DMS 273 (cell line): ENCODE results near the gene LARGE2.

Experiments
- DNase-seq: peaks from one replicate; lab custom pipeline; 2025; ENCODE audit not compliant: unreplicated experiment; lab: John Stamatoyannopoulos, UW

The LARGE2 gene

GRCh38 chr11:45922425-45923082 is at the start of gene LARGE2:
Gene LARGE2 (plus strand): TSS chr11:45922656. CDS start chr11:45922883, 227 bp downstream.
- peak; percentile 65 for DNase-seq

DNA sequence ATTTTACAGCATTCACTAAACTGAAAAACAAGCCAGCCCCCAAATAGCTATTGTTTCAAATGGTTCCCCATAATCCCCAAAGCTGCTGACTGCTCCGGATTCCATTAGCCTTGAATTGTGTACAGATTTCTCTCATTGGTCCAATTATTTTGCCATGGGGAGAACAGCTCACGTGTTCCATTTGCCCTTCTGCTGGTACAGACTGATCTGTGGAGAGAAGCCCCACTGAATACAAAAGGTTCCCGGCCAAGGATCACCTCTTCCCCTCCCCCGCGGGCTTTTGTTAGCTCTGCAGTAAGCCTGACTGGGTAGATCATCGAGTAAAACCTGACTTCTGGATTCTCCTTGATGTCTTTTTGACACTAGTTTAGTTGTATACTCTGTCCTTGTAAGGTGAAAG is 46.1 kb upstream of the LARGE2 start:
- DNase-seq, result no peak

- no peak for DNase-seq
Observed at GRCh38 chr11:45877221-45877620, 45.2 kb upstream of the LARGE2 start.

DNA sequence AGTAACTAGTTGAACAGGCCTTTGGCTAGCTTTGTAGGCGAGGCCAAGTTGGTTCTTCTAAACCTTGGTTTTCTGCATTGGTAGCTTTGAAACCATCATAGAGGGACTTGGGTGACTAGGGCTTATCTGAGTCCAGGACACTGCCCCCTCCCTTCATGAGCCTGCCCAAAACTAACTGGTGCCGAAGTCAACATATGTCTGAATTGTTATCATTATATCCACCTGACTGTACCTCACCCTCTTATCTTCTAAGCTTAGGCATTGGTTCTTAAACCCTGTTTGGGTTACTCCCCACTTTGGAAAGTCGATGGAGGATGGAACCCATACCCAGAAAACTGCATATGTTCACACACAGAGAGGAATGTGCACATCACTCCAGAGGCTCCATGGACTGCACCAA is 44.6 kb upstream of the LARGE2 start:
- DNase-seq, result no peak

- no peak for DNase-seq
Observed at GRCh38 chr11:45879803-45880686, 42.4 kb upstream of the LARGE2 start.

GRCh38 chr11:45880772-45881570 is 41.5 kb upstream of the LARGE2 start:
- DNase-seq, result peak; percentile 81

- DNase-seq, result peak; percentile 42
Observed at GRCh38 chr11:45881708-45882368, 40.6 kb upstream of the LARGE2 start.

DNA sequence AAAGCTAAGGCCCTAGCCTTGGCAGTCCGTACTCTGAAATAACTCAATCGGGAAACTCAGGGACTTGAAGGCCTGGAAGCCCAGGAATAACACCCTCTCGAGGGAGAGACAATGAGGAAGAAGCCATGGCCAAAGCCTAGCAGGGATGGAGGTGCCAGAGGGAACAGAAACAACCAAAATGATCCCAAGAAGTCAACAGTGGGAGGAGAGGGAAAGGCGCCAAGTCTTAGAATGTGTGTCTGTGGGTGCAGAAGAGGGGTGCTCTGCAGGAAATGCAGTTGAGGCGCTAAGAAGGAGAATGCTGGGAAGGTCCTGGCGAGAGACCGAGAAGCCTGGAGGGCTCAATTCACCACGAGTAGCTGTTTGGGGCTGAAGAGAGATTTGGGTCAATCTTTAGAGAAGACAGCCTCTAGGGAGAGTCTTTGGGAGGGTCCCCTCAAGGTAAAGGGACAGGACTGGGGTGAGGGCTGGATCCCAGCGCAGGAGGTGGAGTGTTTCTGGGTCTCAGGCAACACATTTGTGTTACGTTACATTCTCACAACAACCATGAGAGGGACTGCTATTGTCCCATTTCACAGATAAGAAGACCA is 37.8 kb upstream of the LARGE2 start:
- DNase-seq, result no peak

DNA sequence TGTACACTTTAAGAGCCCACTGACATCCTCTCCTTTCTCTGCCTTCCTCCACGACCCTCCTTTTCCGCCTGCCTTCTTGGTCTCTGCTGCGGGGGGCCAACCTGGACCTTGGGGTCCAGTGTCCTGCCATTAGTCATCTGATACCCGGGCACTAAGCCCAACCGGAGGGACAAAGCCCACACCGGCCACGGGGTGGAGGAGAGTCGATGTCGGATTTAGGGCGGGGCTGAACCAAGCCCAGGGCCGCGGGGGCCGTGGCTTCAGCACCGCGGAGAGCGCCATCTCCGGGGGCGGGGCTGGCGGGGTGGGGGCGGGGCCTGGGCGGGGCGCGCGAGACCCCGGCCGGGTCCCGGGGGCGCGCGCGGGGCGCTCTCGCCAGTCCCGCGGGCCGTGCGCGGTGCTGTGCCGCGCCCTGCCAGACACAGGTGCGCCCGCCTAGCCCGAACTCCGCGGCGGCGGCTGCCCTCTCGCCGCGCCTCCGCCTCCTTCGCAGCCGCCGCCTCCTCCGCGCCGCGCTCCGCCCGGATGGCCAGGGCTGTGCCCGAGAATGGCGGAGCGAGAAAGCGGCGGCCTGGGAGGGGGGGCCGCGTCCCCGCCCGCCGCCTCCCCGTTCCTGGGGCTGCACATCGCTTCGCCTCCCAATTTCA is 37.1 kb upstream of the LARGE2 start, which contains the start of gene MAPK8IP1:
Gene MAPK8IP1 (plus strand): TSS at position 378 of the 647 bp plus-strand sequence. CDS start 170 bp downstream, at position 548.
- peak; percentile 78 for DNase-seq

- DNase-seq, result no peak
Observed at GRCh38 chr11:45885921-45886721, 36.3 kb upstream of the LARGE2 start.

DNA sequence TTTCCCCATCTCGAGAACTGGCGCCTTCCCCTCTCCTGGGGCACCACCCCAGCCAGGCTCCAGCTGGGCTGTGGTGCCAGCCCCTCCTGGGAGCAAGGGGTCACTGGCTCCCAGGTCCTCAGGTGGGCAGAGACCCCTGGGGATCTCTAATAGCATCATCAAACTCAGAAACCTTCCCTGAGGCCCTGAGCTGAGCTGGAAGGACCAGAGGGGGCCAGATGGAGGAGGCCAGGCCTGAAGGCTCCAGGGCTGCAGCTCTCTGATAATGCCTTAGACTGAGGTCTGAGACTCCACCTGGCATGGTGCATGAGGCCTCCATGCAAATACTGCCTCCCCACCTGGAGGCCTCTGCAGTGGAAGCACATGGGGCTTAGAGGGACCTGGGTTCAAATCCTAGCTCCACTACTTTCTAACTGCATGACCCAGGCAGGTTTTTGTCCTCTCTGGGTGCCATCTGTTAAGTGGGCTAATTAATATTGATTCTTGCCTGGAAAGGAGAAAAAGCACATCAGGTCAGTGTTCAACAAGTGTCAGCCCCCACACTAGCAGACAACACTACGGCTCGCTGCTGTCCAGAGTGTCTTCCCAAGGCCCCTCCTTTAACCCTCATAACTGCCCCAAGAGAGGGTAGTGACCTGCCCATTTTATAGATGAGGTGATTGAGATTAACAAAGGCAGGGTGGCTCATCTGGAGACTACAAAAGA is 35.5 kb upstream of the LARGE2 start:
- no peak for DNase-seq

DNA sequence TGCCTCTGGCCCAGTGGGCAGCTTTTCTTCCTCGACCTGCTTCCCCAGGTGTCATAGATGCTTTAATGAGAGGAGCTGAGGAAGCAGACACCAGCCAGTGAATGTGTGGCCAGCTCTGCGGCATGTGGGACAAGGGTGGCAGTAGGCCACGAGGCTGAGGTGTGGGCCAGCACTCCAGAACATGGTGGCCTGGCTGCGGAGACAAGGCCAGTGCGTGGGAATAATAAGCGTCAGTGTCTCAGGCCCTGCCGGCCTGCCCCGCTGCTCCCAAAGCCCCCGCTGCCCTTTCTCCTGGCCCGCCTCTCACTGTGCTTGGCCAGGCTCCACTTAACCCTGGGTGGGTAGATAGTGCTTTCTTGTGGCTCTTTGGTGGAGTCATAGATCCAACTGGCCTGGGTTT is 34.9 kb upstream of the LARGE2 start:
- no peak for DNase-seq

GRCh38 chr11:45889555-45889954 is 32.9 kb upstream of the LARGE2 start:
- no peak for DNase-seq

GRCh38 chr11:45889966-45890365 is 32.5 kb upstream of the LARGE2 start:
- no peak for DNase-seq

GRCh38 chr11:45890886-45891550 is 31.4 kb upstream of the LARGE2 start:
- DNase-seq, result peak; percentile 21

GRCh38 chr11:45892856-45893255 is 29.6 kb upstream of the LARGE2 start:
- no peak for DNase-seq

DNA sequence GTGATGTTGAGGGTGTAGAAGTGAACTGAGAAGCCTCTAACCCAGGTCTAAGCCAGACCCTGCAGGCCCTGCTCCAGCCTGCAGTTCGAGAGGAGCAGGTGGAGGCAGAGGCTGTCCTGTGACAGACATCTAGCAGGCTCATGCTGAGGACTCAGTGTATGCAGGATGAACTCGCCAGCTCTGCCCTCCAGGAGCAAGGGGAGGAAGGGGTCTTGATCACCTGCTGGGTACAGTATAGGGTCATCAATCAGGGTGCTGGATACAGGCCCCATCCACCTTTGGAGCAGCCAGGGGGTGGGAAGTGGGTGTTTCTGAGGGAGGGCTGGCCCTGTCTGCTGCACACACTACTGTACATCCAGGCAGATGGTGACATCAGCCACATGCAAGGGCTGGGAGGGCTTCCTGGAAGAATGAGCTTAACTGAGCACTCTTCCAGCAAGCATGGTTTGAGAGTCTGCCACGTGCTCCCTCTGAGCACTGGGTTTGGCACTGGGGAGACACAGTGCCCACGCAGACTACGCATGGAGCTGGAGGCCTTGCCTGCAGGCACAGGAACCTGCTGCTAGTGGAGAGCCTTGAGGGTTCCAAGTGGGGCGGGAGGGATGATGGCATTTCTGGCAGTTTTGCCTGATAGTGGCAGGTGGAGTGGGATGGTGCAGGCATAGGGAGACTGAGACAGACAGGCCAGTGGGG is 27.8 kb upstream of the LARGE2 start:
- DNase-seq, result peak; percentile 25
